Dermis lymphatic vessel endothelial cell (primary cell): ENCODE results near the gene NR4A2. TPM values are rescaled to one million over a fixed set of nuclear protein-coding genes. Genes with fewer than 3 reads are reported as not detected.

Experiments
- total RNA-seq: library from RNA; depleted of rRNA; stranded (reverse); fragments of >200 nt; gene quantifications from 2 replicates; pipeline ENCODE4 v1.2.1, GENCODE V29; 2014

NR4A2 gene
- total RNA-seq = 0.17 and 0.87 TPM in 2 replicates

DNA sequence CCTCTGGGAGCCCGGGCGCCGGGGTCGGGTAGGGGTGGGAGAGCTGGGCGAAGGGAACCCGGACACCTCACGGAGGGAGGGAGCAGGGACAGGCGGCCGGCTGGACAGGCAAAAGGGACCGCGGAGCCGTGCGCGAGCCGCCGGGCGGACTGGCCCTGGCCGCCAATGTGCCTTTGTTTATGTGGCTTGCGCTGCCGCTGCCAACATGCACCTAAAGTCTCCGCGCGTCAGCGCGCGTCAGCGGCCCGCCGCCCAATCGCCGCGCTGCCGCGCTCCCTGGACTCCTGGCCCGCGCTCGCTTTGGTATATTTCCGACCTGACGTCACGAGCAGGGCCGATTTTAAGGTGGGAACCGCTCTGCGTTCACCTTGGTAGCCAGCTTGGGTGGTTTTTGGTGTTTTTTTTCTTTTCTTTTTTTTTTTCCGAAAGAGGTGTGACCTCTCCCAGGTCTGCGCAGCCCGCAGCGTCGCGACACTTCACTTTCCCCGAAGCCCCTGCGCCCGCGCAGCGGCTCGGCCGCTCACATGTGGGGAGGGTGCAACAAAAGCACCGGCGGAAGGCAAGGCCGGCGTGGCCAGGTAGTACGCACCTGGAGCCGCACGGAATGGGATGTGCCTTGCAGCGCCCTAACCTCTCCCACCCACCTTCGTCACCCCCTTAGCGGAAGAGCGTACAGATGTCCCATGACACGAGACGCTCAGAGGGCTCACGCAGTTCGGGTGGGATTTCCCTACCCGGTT, at the start of gene NR4A2:
Gene NR4A2, minus strand, starts transcription at position 188 of the 740 bp plus-strand sequence. CDS start 2,535 bp downstream, outside the sequence.

Other genes with a start within 250 kb of the NR4A2 start
- gene GPD2, start 103.7 kb upstream of the NR4A2 start, total RNA-seq = 30.0 and 34.0 TPM in 2 replicates